LNCAP (cell line): ENCODE results near the gene XKRX.

ENCODE experiments used
- CTCF ChIP-seq: fragments of 450-650 bp; IDR thresholded peaks from 2 replicates; pipeline ENCODE4 v1.5.1; 2017; ENCODE audit warnings: mild to moderate bottlenecking

The XKRX gene

GRCh38 chrX:100928660-100929613 is at the start of gene XKRX:
TSS of gene XKRX (minus strand) at chrX:100928917. CDS start at chrX:100928304, 613 bp downstream.
- TF ChIP-seq CTCF = no peak

- no peak for TF ChIP-seq CTCF
These were observed 47.5 kb upstream of the XKRX start for GRCh38 chrX:100976211-100976610.

GRCh38 chrX:100975212-100975611 is 46.5 kb upstream of the XKRX start:
- TF ChIP-seq CTCF = no peak

GRCh38 chrX:100973411-100973810 is 44.7 kb upstream of the XKRX start:
- no peak for TF ChIP-seq CTCF

- no peak for TF ChIP-seq CTCF
These were observed 41.2 kb upstream of the XKRX start for GRCh38 chrX:100969936-100970335.

GRCh38 chrX:100969408-100969807 is 40.7 kb upstream of the XKRX start, which contains the start of gene ARL13A:
TSS of gene ARL13A (plus strand) at chrX:100969708. CDS start at chrX:100973690, 3,982 bp downstream.
- no peak for TF ChIP-seq CTCF

GRCh38 chrX:100964362-100964761 is 35.6 kb upstream of the XKRX start:
- TF ChIP-seq CTCF = no peak
